HG03378 (cell line): Measurements from ENCODE around the gene PHTF2.
"Not testable (repeated sequence)": the region's sequence is repeated elsewhere in the genome, so short reads cannot be mapped to it uniquely, and the experiment has no call there.

ENCODE experiments used
- ATAC-seq: cut with Tn5 transposase; IDR thresholded peaks from one replicate; pipeline ENCODE4 v1.9.1; 2021; ENCODE audit warnings: mild to moderate bottlenecking, moderate library complexity; ENCODE audit not compliant: unreplicated experiment

The PHTF2 gene

DNA sequence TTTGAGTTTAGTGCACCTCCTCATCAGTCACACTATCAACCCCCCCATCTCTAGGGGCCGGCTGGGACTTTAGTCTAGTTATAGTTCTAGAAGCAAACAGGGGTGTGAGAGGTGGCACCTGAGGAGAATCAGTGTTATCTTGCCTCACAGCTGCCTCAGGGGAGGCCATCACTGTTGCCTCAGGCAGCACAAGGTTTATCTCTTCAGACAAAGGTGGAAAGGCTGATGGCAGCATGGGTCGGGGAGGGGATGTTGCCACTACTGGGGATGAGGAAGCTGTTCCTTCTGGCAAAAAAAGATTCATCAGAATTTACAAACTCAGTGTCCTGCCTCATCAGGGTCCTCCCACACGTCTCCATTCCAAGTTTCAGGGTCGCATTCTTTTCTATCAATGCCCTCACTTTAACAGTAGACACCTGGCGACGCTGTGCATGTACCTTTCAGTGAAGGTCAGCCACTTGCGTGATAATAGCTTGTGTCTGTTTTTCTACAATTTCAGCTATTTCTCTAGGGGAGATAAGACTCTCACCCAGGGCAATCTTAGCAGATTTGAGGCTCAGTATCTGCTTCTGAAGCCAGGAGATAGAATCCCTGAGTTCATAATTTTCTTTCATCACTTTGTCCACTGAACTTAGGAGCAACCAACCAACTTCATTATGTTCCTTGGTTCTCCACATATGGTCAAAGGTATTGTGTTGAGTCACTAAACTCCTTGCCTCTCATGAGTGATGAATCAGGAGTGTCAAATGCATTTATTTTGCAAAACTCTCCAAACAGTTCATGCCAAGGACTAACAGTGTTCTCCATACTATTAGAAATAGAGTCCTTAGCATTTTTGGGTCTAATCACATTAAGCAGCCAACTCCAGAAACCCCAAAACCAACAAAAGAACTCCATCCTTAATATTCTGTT lies 75.1 kb downstream of the PHTF2 start:
- not testable (repeated sequence) for ATAC-seq

DNA sequence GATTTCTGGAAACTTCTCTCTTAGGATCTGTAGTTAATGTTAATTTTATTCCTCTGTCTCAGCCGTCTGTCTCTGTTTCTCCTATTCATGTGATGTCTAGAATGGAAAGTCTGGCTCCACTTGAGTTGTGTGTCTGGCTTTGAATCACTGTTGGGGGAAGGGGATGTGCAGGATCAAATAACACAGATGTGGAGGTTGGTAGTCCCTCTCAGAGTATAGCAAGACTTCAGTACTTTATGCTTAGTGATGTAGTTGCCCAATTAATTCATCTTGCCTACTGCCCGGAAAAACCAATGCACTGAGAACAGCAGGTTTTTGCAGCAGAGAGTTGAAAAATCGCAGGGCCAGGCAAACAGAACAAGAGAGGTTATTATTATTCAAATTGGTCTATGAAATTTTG lies 79.2 kb downstream of the PHTF2 start:
- no peak for ATAC-seq

DNA sequence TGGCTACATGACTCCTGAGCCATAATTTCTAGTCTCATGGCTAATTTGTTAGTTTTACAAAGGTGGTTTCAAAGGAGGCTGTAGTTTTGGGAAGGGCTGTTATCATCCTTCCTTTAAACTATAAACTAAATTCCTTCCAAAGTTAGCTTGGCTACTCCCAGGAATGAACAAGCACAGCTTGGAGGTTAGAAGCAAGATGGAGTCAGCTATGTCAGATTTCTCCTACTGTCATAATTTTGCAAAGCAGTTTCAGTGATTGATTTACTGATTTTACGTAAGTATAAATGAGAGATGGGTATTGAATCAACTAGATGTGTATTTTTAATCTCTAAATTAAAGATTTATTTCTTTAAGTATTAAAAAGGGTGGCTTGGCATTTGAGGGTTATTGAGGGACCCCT lies 79.9 kb downstream of the PHTF2 start:
- no peak for ATAC-seq

DNA sequence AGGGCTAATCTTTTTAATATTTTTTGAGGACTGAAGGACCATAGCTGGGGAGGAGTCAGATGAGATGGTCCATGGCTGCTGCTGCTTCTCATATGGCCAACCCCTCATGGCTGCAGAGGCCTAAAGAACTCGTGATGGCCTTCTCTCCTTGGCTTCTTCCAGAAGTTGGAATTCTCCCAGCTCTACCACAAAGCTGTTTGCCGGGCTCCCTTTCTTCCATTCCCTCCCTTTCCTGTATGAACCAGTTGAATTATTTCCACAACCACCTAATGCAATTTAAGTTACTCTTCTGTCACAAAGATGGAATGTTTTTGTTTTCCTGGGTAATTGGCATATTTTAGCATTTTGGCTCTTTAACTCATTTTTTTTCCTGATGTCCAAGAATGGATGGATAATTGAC lies 80.7 kb downstream of the PHTF2 start:
- ATAC-seq: no peak

DNA sequence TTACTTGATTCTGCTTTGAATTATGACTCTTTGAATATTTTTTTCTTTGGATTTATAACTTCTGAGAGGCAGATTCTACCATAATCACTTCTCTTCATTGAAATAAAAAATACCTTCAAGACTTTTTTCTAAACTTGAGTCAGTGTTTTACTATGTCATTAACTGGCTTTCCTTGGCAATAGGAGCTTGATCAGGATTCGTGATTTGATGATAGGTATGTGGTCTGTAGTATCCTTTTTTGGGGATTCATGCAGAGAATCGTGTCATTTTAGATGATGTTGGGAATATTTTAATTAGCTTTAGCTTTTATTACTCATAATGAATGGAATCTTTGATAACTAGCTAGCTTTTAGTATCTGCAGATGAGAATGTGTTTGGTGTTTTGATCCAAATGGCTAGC lies 83.3 kb downstream of the PHTF2 start:
- no peak for ATAC-seq

DNA sequence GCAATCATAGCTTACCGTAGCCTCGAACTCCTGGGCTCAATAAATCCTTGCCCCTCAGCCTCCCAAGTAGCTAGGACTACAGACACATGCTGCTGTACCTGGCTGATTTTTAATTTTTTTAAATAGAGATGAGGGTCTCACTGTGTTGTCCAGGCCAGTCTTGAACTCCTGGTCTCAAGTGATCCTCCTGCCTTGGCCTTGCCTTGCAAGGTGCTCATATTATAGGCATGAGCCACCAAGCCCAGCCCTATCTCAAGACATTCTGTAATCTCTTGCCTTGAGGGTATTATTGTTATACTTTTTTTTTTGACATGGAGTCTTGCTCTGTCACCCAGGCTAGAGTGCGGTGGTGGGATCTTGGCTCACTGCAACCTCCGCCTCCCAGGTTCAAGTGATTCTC lies 86.6 kb downstream of the PHTF2 start:
- ATAC-seq: no peak

DNA sequence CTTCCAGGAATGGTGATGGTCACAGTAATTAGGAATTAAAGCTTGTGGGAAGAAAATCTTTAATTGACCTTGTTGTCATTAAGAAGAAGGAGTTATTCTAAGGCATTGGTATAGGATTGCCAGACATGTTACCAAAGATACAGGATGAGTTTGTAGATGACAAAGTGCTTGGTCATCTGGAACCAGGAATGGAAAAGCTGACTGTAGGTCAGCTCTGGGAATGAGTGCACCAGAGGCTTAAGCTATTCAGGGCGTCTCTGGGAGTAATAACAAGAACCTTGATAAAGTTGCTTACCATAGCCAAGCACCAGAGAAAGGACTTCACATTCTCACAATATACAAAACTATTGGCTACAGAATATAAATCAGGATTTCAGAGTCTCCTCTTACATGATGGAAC lies 89.0 kb downstream of the PHTF2 start:
- ATAC-seq: no peak

DNA sequence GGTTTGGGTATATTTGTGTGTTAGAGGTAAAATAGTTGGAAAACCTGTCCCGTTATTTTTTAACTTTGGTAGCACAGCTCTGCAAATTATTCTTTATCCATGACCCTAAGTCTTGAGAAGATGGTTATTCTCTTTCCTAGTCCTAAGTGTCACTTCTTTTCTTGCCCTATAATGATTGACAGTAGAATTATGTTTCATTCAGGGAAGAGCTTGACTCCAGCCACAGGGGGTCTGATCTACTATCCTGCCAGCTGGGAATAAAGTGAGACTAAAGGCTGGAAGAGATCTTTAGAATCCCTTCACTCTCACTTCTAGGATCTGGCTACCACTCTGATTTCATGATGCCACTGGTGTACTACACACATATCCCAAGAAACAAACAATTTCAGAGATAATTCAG lies 90.4 kb downstream of the PHTF2 start:
- ATAC-seq: no peak

DNA sequence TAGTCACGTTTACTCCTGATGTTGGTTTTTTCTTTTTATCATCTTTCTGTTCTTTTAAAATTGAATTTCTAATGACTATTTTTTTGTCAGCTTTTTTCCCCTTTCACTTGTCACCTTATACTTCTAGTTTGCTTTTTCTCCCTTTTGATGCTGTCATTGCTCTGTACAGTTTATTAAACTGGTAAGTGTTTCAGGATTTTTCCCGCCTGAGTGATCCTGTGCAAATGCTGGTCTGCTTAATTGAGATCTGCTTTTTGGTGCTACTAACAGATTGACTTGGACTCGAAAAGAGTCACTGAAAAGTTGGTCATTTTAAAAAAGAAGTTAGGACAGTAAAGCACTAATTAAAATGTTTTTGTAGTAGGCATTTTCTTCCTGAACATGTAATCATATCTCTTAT lies 95.2 kb downstream of the PHTF2 start:
- ATAC-seq: no peak

DNA sequence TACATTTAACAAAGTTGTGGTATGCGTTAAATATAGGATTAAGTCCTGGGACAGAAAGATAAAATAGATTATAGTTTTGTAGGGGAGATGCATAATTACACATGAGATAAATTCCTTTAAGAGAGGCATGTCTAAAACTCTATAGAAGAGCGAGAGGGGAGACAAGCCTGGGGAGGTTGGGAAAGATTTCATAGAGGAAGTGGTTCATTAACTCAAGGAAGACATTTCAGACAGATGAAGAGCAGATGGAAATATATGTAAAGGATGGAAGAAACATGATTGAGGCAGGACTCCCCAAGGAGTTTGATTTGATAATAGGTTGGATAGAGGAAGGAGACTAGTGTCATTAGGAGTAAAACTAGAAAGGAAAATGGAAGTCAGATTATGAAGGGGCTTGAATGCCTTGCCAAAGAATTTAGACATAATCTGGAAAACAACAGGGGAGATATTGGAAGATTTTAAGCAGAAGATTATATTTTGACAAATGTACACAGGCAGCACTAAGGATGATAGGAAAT lies 96.1 kb downstream of the PHTF2 start:
- no peak for ATAC-seq

DNA sequence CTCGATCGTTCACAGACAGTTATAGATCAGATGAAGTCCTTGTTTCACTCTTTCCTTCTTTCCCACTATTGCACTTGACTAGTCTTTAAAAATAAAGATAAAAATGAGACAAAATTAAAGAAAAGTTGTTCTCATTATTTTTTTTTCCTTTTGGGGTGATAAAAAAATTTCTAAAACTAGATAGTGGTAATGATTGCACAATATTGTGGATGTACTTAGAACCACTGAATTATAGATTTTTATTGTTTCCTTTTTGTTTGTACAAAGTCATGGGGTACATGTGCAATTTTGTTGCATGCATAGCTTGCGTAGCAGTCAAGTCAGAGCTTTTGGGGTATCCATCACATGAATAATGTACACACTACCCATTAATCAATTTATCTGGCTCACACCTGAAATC lies 97.3 kb downstream of the PHTF2 start:
- ATAC-seq: no peak

DNA sequence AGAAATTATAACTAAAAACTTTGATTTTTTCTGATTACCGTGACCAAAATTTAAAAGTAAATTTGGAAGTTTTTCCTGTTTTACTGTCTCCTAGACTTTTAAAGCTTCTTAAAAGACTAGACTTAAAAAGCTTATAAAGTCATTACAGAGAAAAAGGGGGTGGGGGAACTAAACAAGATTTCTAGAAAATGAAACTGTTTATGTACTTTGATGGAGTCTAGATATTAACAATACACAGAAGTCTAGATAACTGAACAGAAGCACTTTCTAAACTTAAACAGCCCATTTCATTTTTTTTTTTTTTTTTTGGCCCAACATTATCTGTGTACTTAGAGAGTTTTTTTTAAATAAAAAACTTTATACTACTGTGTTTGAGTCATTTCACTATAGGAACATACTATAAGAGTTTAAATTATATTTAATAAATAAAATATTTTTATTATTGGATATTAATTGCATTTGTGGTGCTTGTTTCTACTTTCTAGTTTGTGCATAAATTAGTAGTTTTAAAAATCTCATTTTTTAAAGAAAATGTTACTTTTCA lies 98.5 kb downstream of the PHTF2 start:
- no peak for ATAC-seq

DNA sequence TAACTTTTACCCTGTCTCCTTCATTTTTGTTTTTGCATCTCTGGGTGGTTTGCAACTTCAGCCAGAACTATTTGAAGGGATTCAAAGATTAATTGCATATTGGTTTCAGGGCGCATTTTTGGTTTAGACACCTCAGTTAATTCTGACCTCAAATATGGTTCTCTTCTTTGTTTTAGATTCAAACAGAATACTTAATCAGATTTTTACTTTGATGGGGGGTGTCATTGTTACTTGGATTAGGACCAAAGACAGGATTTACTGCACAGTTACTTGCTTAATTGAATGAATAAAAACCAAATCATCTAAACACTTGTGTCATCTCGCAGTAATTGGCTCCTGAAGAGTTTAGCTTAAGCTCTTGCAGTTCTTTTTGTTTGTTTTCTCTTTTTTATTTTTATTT lies 100.9 kb downstream of the PHTF2 start:
- ATAC-seq: no peak

DNA sequence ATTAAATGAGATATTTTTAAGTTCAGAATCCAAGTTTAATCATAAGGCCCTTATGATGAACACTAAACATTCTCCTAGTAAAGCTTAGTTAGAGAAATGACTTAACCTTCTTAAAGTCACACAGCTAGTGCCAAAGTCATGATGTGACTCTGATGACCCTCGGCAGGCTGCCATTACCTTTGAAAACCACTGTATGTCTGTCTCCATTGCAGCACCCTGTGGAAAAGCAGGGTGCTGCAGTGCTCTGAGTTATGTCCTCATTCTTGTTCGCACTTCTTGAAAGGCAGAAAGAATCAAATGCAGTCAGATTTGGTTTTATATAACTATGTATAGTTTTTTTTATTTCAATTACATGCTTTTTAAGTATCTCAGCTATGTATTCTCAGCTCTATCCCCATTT lies 105.0 kb downstream of the PHTF2 start:
- no peak for ATAC-seq

DNA sequence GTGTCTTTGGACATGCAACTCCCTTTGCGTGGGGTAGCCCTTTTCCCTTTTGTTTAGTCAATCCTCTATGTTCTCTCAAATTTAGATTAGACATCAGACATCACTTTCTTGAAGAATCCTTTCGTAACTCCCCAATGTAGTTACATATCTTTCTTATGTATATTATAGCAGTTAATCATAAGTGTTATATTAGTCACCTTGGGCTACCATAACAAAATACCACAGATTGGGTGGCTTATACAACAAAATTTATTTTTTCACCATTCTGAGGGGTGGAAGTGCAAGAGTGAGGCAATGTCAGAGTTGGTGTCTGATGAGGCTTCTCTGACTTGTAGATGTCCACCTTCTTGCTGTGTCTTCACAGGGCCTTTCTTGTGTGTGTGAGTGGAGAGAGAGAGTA lies 105.7 kb downstream of the PHTF2 start:
- no peak for ATAC-seq

DNA sequence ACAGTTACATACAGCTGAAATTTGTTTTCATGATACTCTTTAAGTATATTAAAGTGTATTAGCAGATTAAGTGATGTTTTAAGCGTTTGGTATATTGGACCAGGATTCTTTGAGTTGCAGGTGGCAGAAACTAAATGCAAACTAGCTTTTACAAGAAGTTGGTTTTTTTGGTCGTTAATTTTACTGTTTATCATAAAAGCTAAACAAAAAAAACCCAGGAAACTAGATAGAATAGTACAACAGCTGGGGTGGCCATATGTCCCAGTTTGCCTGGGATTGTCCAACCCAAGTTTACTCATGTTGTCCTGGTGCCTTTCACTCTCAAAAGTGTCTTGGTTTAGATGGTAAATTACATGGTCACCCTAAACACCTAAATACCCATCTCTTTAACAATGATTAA lies 108.7 kb downstream of the PHTF2 start:
- ATAC-seq: no peak

DNA sequence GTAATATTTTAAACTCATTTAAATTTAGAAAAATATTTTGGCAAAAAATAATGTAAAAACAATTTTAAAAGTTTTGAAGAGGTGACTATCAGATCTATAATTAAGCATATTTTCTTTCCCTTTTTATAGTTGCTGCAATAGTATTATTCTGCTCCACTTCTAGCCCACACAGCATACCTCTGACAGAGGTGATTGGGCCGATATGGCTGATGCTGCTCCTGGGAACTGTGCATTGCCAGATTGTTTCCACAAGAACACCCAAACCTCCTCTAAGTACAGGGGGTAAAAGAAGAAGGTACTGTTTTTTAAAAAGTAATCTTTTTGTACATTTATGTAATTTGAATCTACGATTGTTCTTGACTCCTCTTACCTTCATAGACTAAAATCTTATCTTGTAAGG lies 110.1 kb downstream of the PHTF2 start:
- ATAC-seq: no peak

DNA sequence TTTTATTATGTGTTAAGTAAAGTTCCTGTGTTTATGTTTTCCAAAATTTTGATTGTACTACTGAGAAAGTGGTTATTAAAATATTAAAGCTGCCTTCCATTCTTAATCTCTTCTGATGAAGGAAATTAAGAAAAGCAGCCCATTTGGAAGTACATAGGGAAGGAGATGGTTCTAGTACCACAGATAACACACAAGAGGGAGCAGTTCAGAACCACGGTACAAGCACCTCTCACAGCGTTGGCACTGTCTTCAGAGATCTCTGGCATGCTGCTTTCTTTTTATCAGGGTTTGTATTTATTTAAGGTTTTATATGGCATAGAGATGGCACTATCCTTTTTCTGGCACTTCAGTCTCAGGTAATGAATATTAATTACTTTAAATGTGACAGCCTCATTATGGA lies 111.6 kb downstream of the PHTF2 start:
- no peak for ATAC-seq

DNA sequence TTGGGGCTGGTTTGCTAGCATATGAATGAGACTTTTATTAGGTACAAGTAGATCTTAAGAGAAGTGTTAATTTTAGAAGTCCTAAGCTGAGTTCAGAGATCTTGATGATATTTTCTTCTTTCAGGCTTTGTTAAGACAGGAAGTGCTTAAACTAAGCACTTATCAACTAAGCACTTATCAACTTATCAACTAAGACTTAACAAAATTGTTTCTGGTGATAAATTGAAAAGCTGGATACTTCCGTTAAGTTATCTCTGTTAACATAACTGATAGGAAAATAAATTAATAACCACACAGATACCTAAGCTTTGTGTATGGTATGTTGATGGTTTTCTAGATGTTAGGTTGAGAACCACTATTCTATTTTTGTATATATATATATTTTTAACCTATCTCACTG lies 113.7 kb downstream of the PHTF2 start:
- no peak for ATAC-seq

DNA sequence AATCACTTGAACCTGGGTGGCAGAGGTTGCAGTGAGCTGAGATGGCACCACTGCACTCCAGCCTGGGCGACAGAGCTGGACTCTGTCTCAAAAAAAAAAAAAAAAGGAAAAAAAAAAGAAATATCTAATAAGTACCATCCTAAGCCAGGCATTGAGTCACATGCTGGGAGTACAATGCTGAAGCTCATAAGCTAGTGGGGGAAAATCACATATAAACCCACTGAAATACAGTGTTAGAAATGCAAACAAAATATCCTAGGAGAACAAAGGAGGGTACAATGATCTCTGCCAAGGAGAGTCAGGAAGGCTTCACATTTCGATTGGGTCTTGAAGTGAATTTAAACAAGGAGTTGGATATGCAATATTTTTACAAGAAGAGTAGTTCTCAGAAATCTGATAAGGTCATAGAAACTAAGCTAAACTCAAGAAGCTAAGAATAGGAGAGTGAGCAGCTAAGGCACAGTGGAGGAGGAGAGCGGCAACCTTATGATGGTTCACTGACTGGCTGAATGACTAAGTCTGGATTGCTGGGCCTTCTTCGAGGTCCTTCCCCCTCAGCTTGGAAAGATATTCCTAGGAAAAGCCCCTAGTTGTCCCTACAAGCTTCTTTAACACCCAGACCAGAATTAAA lies 115.5 kb downstream of the PHTF2 start:
- no peak for ATAC-seq

DNA sequence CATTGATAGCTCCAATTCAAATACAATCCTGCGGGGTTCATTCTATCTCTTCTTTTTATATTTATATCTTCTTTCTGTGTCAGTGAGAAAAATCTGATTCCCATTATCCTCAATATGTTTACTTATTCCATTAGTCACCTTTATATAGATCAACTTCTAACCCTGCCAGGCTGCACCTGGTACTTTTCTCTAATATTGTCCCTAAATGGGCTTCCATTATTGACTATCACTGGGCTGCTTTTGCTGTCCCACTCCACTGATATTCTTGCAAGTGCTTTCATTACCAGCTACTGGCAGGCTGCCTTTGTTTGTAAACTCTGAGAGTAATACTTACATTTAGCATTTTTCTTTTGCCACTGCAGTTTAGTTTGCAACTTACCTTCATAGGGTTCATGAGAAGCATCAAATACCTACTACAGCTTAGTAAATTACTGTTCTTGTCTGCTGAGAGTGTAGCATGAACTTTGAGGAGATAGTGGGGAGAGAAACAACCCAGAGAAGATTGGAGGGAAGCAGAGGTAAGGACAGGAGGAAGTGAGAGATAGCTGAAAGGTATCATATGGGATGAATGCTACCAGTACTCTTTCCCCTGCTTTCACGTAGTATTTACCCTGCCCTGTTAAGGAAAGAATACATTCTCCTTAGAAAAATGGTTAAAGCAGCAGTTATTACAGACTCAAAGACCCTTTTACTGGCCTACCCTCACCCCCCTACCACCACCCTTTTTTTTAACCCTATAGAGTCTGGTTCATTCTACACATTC lies 119.1 kb downstream of the PHTF2 start:
- ATAC-seq: no peak
